22Rv1 (cell line): ENCODE measurements around the gene DNTTIP2.

Experiments used
- H3K27ac ChIP-seq: fragments of 450-650 bp; 2 replicates; pipeline ENCODE4 v1.5.1; 2017
- CTCF ChIP-seq: fragments of 450-650 bp; IDR thresholded peaks from 2 replicates; pipeline ENCODE4 v1.5.1; 2017; ENCODE audit warnings: mild to moderate bottlenecking
- ZFX ChIP-seq: fragments of 450-650 bp; IDR thresholded peaks from 2 replicates; pipeline ENCODE4 v1.6.1; 2017; ENCODE audit warnings: antibody characterized with exemption, borderline replicate concordance

DNTTIP2 gene

GRCh38 chr1:93908394-93909145 lies 29.6 kb upstream of the DNTTIP2 start:
- peak overlapping the region; percentile 91 for H3K27ac ChIP-seq
- TF ChIP-seq CTCF (no peak), ZFX (no peak)

GRCh38 chr1:93907718-93908117 lies 28.7 kb upstream of the DNTTIP2 start:
- H3K27ac ChIP-seq, result no peak overlapping the region; the same call in 1 of the 2 replicates
- TF ChIP-seq CTCF, result no peak

GRCh38 chr1:93906480-93906879 lies 27.5 kb upstream of the DNTTIP2 start:
- H3K27ac ChIP-seq, result peak overlapping the region; percentile 21; the same call in 1 of the 2 replicates
- no peak for TF ChIP-seq ZFX
- TF ChIP-seq CTCF, result no peak

DNA sequence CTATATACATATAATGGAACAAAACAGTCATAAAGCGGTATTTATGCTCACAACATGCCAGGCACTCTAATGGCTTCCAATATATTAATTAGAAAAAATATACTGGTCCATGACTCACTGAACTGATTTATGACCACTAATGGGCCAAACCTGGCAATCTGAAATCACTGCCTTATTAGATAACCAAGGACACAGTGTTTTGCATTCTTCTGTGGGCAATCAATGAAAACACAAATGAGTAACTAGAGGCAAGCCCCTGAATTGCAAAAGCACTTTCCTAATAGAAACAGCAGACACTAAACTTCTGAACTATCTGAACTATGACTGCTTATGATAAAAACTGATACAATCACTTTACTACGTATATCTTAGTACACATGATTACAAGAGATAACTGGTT lies 26.7 kb upstream of the DNTTIP2 start:
- H3K27ac ChIP-seq, result no peak overlapping the region
- TF ChIP-seq ZFX (no peak), CTCF (no peak)

- no peak overlapping the region for H3K27ac ChIP-seq
- TF ChIP-seq ZFX, result no peak
- TF ChIP-seq CTCF, result no peak
These were observed 26.0 kb upstream of the DNTTIP2 start for GRCh38 chr1:93905051-93905450.

DNA sequence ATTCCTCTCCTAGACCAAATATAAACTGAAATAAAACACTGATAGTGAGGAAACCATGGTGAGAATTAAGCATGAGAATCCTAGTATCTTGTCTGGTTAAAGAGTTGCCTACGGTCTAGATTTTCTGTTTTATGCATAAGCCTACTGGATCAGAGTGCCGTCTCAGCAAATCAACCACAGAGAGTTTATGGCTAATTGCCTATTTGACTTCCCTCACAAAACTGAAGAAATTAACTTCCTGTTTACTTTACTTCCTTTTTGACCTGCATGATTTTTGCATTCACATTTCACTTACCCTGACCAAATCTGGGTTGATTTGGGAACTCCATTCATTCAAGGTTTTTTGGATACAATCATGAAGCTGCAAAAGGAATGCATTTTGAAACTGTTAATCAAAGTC lies 25.2 kb upstream of the DNTTIP2 start:
- H3K27ac ChIP-seq, result no peak overlapping the region
- TF ChIP-seq ZFX, result no peak
- no peak for TF ChIP-seq CTCF

DNA sequence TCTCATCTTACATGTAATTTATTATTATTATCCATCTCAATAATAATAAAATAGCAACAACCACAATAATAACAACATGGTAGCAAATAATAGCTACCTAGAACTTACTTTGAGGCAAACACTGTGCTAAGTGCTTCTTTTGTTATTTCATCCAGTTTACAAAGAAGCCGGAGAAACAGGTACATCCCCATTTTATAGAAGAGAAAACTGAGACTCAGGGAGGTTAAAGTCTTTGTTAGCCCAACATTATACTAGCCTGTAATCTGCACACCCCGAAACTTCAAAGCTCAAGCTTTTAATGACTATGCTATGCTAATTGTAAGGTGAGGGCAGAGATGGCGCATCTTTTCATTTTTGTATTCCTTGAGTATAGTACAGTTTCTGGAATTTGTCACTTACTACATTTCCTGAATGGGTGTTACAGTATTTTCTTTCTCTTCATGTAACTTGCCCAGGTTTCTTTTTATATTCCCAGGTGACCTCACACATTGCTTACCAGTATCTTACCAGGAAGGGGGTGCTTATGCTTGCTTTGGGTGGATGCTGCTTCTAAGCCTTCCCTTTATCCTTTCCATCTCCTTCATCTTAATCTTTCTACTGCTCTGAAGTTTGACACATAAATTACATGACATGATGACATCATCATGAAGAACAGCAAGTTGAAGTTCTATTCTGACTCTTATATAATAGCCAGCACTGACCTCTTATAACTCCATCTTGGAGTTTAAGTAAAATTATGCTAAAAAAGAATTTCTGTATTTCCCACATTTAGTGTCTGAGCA lies 21.9 kb upstream of the DNTTIP2 start:
- no peak overlapping the region for H3K27ac ChIP-seq
- TF ChIP-seq ZFX (no peak), CTCF (no peak)
